ENCODE measurements around the gene EIF3F.

GRCh38 chr11:7941146-7941545 lies 46.0 kb upstream of the EIF3F start:
- no peak for TF ChIP-seq POLR2A (IDR thresholded peaks at IDR 0.05)
- TF ChIP-seq POLR2AphosphoS5 (IDR thresholded peaks at IDR 0.05): no peak
- no peak for TF ChIP-seq CTCF (IDR thresholded peaks at IDR 0.05)
- no peak for TF ChIP-seq EP300 (IDR thresholded peaks at IDR 0.05)

Measured in stomach (tissue), 4 donors.